Activated CD8-positive, alpha-beta memory T cell treated with anti-CD3 and anti-CD28 coated beads for 4 hours (primary cell): ENCODE measurements around the gene PANX1.
"Not testable (repeated sequence)": the region's sequence is repeated elsewhere in the genome, so short reads cannot be mapped to it uniquely, and the experiment has no call there.

ENCODE experiments used
- DNase-seq, 2 donors: peaks; one replicate each; pipeline ENCODE4 v3.0.0-alpha.2; 2020; ENCODE audit warnings: low read depth in 2 of 2

Gene PANX1

DNA sequence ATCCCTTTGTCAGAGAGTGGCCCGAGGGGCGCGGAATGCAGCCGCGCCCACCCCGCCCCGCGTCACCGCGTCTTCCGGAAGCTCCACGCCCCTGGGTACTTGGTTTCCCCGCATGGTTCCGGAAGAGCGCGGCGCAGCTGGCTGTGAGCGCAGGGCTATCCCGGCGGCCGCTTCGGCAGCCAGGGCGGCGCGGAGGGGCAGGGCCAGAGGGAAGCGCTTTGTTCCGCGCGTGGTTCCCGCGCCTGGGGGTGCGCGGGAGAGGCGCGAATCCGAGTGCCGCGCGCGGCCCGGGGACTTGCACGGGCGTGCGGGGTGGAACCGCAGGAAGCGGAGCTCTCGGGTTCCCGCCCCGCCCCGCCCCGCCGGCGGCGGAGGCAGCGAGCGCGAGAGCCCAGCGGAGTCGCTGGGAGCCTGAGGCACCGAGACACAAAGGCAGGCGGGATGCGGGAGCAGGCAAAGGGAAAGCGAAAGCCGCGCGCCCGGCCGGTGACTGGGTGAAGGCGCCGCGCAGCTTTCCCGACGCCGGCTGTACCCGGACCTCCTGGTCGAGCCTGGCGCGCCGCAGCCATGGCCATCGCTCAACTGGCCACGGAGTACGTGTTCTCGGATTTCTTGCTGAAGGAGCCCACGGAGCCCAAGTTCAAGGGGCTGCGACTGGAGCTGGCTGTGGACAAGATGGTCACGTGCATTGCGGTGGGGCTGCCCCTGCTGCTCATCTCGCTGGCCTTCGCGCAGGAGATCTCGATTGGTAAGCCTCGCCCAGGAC is at the start of gene PANX1:
TSS of gene PANX1 (plus strand) at position 96 of the 766 bp plus-strand sequence. CDS start at position 568, 472 bp downstream.
- peak; percentile 45 to 57 for DNase-seq

- no peak for DNase-seq
Observed at GRCh38 chr11:94084164-94084563, 44.5 kb upstream of the PANX1 start.

DNA sequence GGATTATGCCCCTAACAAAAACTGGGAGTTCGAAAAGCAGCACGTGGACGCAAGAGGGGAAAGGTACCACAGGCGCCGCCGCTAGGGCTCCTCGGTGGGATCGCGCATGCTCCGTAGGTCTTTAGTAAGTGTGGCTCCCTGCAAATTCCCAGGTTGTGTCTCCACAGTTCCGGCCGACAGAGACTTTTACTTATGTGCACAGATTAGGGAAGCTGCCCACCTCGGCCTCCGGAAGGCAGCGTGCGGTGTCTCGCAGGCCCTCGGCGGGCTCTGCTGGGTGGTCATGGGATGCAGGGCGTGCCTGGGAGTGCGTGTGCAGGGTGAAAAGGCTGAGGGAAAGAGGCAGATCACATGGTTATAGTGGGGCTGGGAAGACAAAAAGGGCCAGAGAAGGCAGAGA is 39.7 kb upstream of the PANX1 start:
- DNase-seq, result no peak

- DNase-seq, result no peak
Observed at GRCh38 chr11:94089341-94089740, 39.3 kb upstream of the PANX1 start.

- no peak for DNase-seq
Observed at GRCh38 chr11:94090401-94090800, 38.2 kb upstream of the PANX1 start.

GRCh38 chr11:94091091-94091490 is 37.5 kb upstream of the PANX1 start:
- DNase-seq, result no peak

DNA sequence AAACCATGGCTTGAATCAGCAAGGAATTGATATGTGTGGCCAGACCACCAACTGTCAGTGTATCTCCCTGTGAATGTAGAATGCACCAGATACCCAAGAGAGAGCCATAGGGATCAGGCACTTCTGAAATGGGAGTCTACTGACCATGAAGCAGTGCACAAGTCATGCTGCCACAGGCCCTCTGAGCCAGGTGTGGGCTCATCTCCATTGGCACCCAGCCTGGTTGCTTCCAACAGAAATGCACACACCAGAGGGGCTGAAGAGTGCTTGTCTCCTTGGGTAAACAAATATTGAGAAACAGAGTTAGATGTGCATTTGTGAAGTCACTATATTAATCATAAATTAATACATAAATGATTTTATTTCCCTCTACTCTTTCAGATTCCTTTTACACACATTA is 28.4 kb upstream of the PANX1 start:
- DNase-seq, result no peak

GRCh38 chr11:94103471-94103870 is 25.2 kb upstream of the PANX1 start:
- DNase-seq, result no peak

- no peak for DNase-seq
Observed at GRCh38 chr11:94104734-94105133, 23.9 kb upstream of the PANX1 start.

- DNase-seq, result no peak
Observed at GRCh38 chr11:94106716-94107115, 21.9 kb upstream of the PANX1 start.

DNA sequence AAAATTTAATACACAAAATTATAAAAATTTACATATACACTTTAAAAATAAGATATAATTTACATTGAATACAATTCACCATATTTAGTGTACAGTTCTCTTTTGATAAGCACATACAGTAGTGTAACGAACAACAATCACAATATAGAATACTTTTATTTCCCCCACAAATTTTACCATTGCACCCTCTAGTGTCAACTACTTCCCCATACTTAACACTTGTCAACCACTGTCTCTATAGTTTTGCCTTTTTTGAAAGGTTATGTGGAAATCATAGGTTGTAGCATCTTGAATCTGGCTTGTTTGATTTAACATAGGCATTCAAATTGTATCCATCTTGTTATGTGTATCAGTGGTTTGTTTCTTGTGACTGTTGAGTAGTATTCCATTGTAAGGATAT is 21.3 kb upstream of the PANX1 start:
- DNase-seq, result no peak

- no peak for DNase-seq
Observed at GRCh38 chr11:94111241-94111640, 17.4 kb upstream of the PANX1 start.

- no peak for DNase-seq
Observed at GRCh38 chr11:94111660-94112059, 17.0 kb upstream of the PANX1 start.

DNA sequence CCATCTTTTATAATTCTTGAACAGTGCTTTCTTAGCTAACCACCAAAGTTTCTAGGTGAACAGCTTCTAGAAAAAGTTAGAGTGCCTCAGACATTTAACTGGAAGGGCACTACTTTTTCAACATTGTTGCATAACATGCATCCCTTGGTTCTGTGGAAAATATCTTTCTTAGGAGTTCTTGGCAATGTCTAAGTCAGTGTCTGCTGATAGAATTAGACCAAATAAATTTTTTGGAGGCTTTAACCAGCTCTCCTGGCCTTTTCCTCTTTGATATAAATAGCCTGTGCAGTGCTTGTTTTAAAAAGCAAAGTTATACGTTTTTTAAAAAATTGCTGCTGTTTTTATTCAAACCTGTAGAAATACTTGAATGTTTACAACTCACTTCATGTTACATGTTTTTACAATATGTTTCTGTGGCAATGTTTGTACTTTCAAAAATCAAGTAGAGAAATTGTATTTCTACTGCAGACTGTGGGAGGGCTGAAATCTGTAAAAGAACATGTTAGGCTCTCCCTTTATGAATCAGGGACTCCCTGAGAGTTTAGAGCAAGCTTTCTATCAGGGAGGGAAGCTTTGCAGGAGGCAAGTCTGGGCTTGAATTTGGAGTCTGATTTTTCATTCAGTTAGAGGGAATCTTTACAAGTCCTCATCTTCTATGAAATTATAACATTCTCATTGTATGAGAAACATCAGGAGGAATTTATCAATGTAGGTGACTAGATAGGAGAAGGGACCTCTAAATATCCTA is 16.3 kb upstream of the PANX1 start:
- no peak for DNase-seq

DNA sequence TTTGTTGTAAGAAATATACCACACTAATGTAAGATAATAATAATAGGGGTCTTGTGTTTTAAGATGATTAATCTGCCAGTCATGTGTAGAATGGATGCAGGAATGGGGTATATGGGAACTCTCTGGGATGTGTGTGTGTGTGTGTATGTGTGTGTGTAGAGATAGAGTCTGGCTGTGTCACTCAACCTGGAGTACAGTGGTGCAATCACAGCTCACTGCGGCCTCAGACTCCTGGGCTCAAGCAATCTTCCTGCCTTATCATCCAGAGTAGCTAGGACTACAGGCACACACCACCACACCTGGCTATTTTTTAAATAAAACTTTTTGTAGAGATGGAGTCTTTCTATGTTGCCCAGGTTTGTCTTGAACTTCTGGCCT is 11.5 kb upstream of the PANX1 start:
- no peak for DNase-seq

DNA sequence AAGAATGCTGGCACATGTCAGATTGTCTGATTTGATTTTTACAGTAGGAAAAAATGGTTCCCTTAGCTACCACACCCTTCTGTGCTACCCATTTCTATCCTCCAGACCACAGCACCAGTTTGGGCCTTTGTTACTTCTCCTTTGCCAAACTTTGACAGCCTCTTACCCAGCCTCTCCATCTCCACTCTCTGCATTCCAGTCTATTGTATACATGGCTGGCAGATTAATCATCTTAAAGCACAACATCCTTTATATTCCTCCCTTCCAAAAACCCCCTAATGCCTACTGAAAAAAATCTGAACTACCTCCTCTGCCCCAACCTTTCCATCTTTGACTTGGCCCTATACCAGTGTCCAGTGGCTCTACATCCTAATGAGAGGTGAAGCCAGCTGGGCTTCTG is 10.8 kb upstream of the PANX1 start:
- DNase-seq, result no peak

GRCh38 chr11:94119676-94120075 is 9.0 kb upstream of the PANX1 start:
- not testable (repeated sequence) for DNase-seq

DNA sequence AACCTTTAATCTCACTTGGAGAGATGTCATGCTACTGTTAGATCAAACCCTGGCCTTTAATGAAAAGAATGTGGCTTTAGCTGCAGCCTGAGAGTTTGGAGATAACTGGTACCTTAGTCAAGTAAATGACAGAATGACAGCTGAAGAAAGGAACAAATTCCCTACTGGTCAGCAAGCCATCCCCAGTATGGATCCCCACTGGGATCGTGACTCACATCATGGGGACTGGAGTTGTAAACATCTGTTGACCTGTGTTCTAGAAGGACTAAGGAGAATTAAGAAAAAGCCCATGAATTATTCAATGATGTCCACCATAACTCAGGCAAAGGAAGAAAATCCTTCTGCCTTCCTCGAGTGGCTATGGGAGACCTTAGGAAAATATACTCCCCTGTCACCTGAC is 8.1 kb upstream of the PANX1 start:
- DNase-seq, result not testable (repeated sequence)

GRCh38 chr11:94120946-94121345 is 7.7 kb upstream of the PANX1 start:
- DNase-seq, result no peak

GRCh38 chr11:94125407-94126115 is 3.1 kb upstream of the PANX1 start:
- DNase-seq, result no peak

DNA sequence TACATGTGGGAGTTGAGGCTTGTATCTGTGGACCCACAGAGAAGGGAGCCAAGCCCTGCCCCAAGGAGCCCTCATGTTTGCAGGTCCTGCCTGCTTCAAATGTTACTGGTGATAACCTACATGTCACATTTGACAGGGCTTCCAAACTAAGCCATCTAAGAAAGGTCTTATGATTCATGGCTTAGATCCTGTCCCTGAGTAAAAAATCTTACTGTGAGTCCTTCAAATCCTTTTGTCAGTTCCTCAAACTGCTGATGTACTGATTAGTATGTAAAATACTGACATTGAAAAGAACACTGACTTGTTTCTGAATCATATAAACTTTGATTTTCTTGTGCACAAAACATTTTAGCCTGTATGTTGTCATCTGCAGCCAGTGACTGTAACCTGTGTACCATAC is 1.0 kb upstream of the PANX1 start:
- no peak for DNase-seq

DNA sequence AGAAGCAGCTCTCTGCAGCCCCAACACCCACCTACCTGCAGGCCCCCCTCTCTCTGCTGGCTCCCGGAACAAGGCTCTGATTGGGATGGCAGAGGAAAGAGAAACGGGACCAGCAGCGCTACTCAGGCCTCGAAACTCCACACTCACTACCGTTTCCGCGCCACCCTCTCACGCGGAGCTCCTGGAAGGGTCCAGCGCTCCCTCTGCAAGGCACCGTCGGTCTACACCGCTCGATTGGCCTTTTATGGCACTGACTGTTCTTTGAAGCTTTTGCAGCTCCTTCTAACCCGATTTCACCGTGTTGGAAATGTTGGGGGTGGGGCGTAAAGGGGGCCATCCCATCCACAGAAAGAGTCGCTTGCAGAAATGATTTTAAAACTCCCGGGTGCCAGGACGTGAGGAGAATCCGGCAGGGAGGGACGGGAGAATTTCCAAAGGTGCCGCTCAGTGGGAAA is 323 bp upstream of the PANX1 start:
- no peak for DNase-seq
